ENCODE measurements around the gene ORMDL1.

- TF ChIP-seq, protein P1, sequence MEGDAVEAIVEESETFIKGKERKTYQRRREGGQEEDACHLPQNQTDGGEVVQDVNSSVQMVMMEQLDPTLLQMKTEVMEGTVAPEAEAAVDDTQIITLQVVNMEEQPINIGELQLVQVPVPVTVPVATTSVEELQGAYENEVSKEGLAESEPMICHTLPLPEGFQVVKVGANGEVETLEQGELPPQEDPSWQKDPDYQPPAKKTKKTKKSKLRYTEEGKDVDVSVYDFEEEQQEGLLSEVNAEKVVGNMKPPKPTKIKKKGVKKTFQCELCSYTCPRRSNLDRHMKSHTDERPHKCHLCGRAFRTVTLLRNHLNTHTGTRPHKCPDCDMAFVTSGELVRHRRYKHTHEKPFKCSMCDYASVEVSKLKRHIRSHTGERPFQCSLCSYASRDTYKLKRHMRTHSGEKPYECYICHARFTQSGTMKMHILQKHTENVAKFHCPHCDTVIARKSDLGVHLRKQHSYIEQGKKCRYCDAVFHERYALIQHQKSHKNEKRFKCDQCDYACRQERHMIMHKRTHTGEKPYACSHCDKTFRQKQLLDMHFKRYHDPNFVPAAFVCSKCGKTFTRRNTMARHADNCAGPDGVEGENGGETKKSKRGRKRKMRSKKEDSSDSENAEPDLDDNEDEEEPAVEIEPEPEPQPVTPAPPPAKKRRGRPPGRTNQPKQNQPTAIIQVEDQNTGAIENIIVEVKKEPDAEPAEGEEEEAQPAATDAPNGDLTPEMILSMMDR (conservative IDR thresholded peaks at IDR 0.05; ENCODE audit: low read length) = no peak
- no peak for TF ChIP-seq EZH2phosphoT487 (IDR thresholded peaks at IDR 0.05; ENCODE audit: borderline replicate concordance)
These were observed 57.3 kb downstream of the ORMDL1 start for GRCh38 chr2:189726849-189727248.

All from Loucy (cell line).